ENCODE results near the gene CDK2.

The CDK2 gene

DNA sequence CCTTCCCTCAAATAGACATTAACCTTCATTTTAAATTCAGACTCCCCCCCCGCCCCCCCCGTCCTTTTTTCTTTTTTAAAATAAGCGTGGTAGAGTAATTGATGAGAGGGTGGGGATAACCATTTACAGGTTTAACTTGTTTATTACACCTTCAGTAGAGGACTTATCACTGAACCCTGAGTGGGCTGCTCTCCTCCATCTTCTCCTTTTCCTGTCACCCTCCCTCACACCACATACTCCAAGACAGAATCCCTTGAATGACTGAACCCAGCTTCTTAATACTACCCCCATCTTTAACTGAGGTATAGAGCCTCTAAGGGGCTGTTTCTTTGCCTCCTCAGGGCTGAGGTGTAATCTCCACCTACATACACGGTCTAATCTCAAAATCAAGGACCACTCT lies 50.6 kb downstream of the CDK2 start:
- no peak for DNase-seq

DNA sequence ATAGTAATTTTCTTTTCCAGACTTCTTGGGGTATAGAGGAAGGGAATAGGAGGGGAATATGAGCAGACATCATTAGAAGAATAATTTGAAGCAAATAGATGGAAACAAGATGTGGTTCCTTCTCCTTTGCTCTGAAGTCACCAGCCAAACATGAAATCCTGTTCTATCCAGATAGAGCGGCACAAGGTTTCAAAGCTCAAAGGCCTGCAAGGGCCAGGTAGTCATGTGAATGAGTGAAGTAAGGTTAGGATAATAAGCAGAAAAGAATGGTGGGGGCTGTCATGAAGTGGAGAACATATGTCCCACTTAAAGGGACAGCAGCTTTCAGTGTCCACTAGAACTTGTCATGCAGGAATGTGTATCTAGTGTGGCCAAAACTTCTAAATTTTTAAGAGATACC lies 51.7 kb downstream of the CDK2 start:
- DNase-seq, result no peak

GRCh38 chr12:56020423-56021184 lies 54.0 kb downstream of the CDK2 start, which contains the start of gene IKZF4:
Gene IKZF4 (plus strand): TSS chr12:56021043. CDS start chr12:56021494, 451 bp downstream.
- no peak for DNase-seq

- no peak for DNase-seq
Observed at GRCh38 chr12:56021889-56022497, 55.4 kb downstream of the CDK2 start.
